H1 (cell line): ENCODE results near the gene PBX1. TPM values are rescaled to one million over a fixed set of nuclear protein-coding genes. Genes with fewer than 3 reads are reported as not detected.

Experiments
- CTCF ChIA-PET: fragments of 300-600 bp; sonication (Branson Sonifier 250); formaldehyde crosslinking; loops from one replicate; lab custom pipeline; 2021; ENCODE audit not compliant: partially characterized antibody; lab: Charles Lee
- POLR2A ChIA-PET: fragments of 300-600 bp; sonication (Branson Sonifier 250); formaldehyde crosslinking; loops from one replicate; lab custom pipeline; 2021; ENCODE audit warnings: inconsistent platforms; ENCODE audit not compliant: partially characterized antibody; lab: Charles Lee
- DNase-seq, 2 experiments: peaks; one replicate each; pipeline versions ENCODE4 v3.0.0 to v3.0.0-alpha.2; 2010 to 2022; ENCODE audit warnings: low spot score in 2 of 2, low read depth in 1 of 2, mixed read lengths in 1 of 2
- FAIRE-seq: peaks from 2 replicates; lab custom pipeline; 2011; peaks lifted over from hg19 to GRCh38; lab: Jason Lieb, UNC
- H2AFZ ChIP-seq: 2 replicates; pipeline ENCODE4 v1.8.1; 2012; ENCODE audit warnings: low read length, inconsistent platforms
- H2AK5ac ChIP-seq: 2 replicates; pipeline ENCODE4 v1.6.1; 2013; ENCODE audit warnings: low read depth, low read length
- H2BK120ac ChIP-seq: replicated peaks from 2 replicates; pipeline ENCODE3; 2013; ENCODE audit warnings: low read depth, low read length, inconsistent platforms
- H2BK12ac ChIP-seq: 2 replicates; pipeline ENCODE4 v1.6.1; 2013; ENCODE audit warnings: low read depth, low read length
- H2BK15ac ChIP-seq: 2 replicates; pipeline ENCODE4 v1.6.1; 2013; ENCODE audit warnings: low read length
- H2BK20ac ChIP-seq: 2 replicates; pipeline ENCODE4 v1.6.1; 2013; ENCODE audit warnings: low read length
- H2BK5ac ChIP-seq: 2 replicates; pipeline ENCODE4 v1.6.1; 2013; ENCODE audit warnings: low read depth, low read length
- H3K14ac ChIP-seq: 2 replicates; pipeline ENCODE4 v1.6.1; 2013; ENCODE audit warnings: inconsistent platforms; ENCODE audit not compliant: insufficient read length
- H3K18ac ChIP-seq: 2 replicates; pipeline ENCODE4 v1.6.1; 2013; ENCODE audit warnings: low read length; ENCODE audit errors: extremely low read depth
- H3K23ac ChIP-seq: 2 replicates; pipeline ENCODE4 v1.6.1; 2013; ENCODE audit warnings: inconsistent platforms; ENCODE audit not compliant: insufficient read length
- H3K23me2 ChIP-seq: 2 replicates; pipeline ENCODE4 v1.6.1; 2013; ENCODE audit warnings: low read depth, low read length
- H3K27ac ChIP-seq: 2 replicates; pipeline ENCODE4 v1.6.1; 2011; ENCODE audit warnings: low read depth, low read length, inconsistent platforms
- H3K27me3 ChIP-seq, 4 experiments: replicated peaks in 1 of 4; 1 replicate in 1 of 4; 2 replicates in 3 of 4; pipeline versions ENCODE4 v1.6.1 to v1.8.1; 2011 to 2013; ENCODE audit warnings: low read length in 3 of 4, mild to moderate bottlenecking in 3 of 4, inconsistent platforms in 2 of 4, mixed read lengths in 2 of 4, moderate library complexity in 1 of 4; ENCODE audit not compliant: control insufficient read depth in 3 of 4, insufficient read depth in 3 of 4; ENCODE audit errors: extremely low read depth in 1 of 4
- H3K36me3 ChIP-seq, 4 experiments: 2 replicates each; pipeline versions ENCODE4 v1.6.1 to v1.8.1; 2011 to 2013; ENCODE audit warnings: mild to moderate bottlenecking in 4 of 4, low read length in 3 of 4, moderate library complexity in 2 of 4, control low read depth in 1 of 4, inconsistent platforms in 1 of 4; ENCODE audit not compliant: insufficient read depth in 4 of 4, control insufficient read depth in 2 of 4
- H3K4ac ChIP-seq: replicated peaks from 2 replicates; pipeline ENCODE3; 2013; ENCODE audit warnings: low read length, low read depth, mixed read lengths, inconsistent platforms; ENCODE audit not compliant: insufficient read length
- H3K4me1 ChIP-seq, 4 experiments: replicated peaks in 1 of 4; 1 replicate in 1 of 4; 2 replicates in 3 of 4; pipeline versions ENCODE4 v1.6.1 to v1.8.1; 2011 to 2013; ENCODE audit warnings: low read length in 3 of 4, inconsistent platforms in 2 of 4, mixed read lengths in 1 of 4; ENCODE audit not compliant: insufficient read depth in 4 of 4, control insufficient read depth in 3 of 4
- H3K4me2 ChIP-seq, 2 experiments: 2 replicates each; pipeline versions ENCODE4 v1.6.1 to v1.8.1; 2011 to 2013; ENCODE audit warnings: low read depth in 2 of 2, low read length in 2 of 2, control low read depth in 1 of 2, inconsistent platforms in 1 of 2, mild to moderate bottlenecking in 1 of 2; ENCODE audit not compliant: insufficient read depth in 1 of 2
- H3K4me3 ChIP-seq, 4 experiments: fragments of 200-600, 300-600 bp in 1 of 4; sonication (generic), shearing (Covaris generic), sonication (Bioruptor Twin) in 1 of 4; 2 replicates each; pipeline versions ENCODE4 v1.5.1 to v1.8.1; 2011 to 2016; ENCODE audit warnings: low read length in 4 of 4, low read depth in 3 of 4, control low read depth in 2 of 4, inconsistent platforms in 2 of 4, mild to moderate bottlenecking in 2 of 4, mixed read lengths in 1 of 4, moderate library complexity in 1 of 4; ENCODE audit not compliant: insufficient read depth in 2 of 4; ENCODE audit errors: extremely low read depth in 1 of 4
- H3K56ac ChIP-seq: replicated peaks from 2 replicates; pipeline ENCODE3; 2013; ENCODE audit warnings: low read depth, mild to moderate bottlenecking, mixed read lengths, low read length, inconsistent platforms; ENCODE audit not compliant: insufficient read length
- H3K79me1 ChIP-seq: 2 replicates; pipeline ENCODE4 v1.6.1; 2013; ENCODE audit warnings: low read depth, low read length, control low read depth
- H3K79me2 ChIP-seq, 2 experiments: 2 replicates each; pipeline versions ENCODE4 v1.6.1 to v1.8.1; 2012 to 2013; ENCODE audit warnings: low read length in 2 of 2, mild to moderate bottlenecking in 2 of 2, inconsistent platforms in 1 of 2; ENCODE audit not compliant: insufficient read depth in 2 of 2, control insufficient read depth in 1 of 2
- H3K9ac ChIP-seq, 4 experiments: replicated peaks in 1 of 4; 1 replicate in 1 of 4; 2 replicates in 3 of 4; pipeline versions ENCODE4 v1.6.1 to v1.8.1; 2011 to 2013; ENCODE audit warnings: low read depth in 3 of 4, low read length in 3 of 4, control low read depth in 2 of 4, mild to moderate bottlenecking in 2 of 4, moderate library complexity in 2 of 4, inconsistent platforms in 1 of 4; ENCODE audit errors: extremely low read depth in 1 of 4
- H3K9me3 ChIP-seq, 2 experiments: 2 replicates each; pipeline versions ENCODE4 v1.6.1 to v1.8.1; 2012 to 2013; ENCODE audit warnings: mild to moderate bottlenecking in 2 of 2, moderate library complexity in 2 of 2, control low read depth in 1 of 2, inconsistent platforms in 1 of 2, low read depth in 1 of 2, low read length in 1 of 2, mixed read lengths in 1 of 2; ENCODE audit not compliant: insufficient read depth in 2 of 2
- H4K20me1 ChIP-seq, 2 experiments: replicated peaks in 1 of 2; 2 replicates each; pipeline versions ENCODE3 to v1.8.1; 2011 to 2013; ENCODE audit warnings: inconsistent platforms in 2 of 2, low read length in 2 of 2, mild to moderate bottlenecking in 1 of 2; ENCODE audit not compliant: insufficient read depth in 2 of 2, control insufficient read depth in 1 of 2
- H4K5ac ChIP-seq: 2 replicates; pipeline ENCODE4 v1.6.1; 2013; ENCODE audit warnings: low read length, low read depth, mixed read lengths, inconsistent platforms; ENCODE audit not compliant: insufficient read length
- H4K8ac ChIP-seq: 2 replicates; pipeline ENCODE4 v1.8.0; 2013; ENCODE audit warnings: mild to moderate bottlenecking, moderate library complexity, low read length, inconsistent platforms; ENCODE audit not compliant: insufficient read depth; ENCODE audit errors: extremely low read depth
- H4K91ac ChIP-seq: replicated peaks from 2 replicates; pipeline ENCODE3; 2013; ENCODE audit warnings: low read length, mixed read lengths, inconsistent platforms; ENCODE audit not compliant: insufficient read length
- TAF1 ChIP-seq: IDR thresholded peaks from 2 replicates; pipeline ENCODE4 v1.6.1; 2011; ENCODE audit warnings: mild to moderate bottlenecking, low read depth, low read length
- TCF12 ChIP-seq: IDR thresholded peaks from 2 replicates; pipeline ENCODE4 v1.6.1; 2011; ENCODE audit warnings: low read depth, mild to moderate bottlenecking, low read length
- WGBS, 2 experiments: shearing (Covaris generic) in 1 of 2; methylation state at CpG; one replicate each; pipeline versions ENCODE4 v1.1.6 to v1.1.7; 2013 to 2015; ENCODE audit warnings: low lambda C conversion rate in 2 of 2, mixed read lengths in 2 of 2, inconsistent platforms in 1 of 2, low coverage in 1 of 2, missing lambda C conversion rate in 1 of 2; ENCODE audit not compliant: insufficient replicate concordance in 2 of 2, insufficient coverage in 1 of 2, insufficient read length in 1 of 2; ENCODE audit errors: extremely low coverage in 1 of 2, missing lambda C conversion rate in 1 of 2; 5-methylcytosine and 5-hydroxymethylcytosine counted together
- polyA plus RNA-seq, 7 experiments: library from polyadenylated mRNA; depleted of rRNA in 3 of 7; stranded (reverse) in 5 of 7; unstranded in 2 of 7; fragments of >200 nt in 5 of 7; fragments of 200-250 nt in 2 of 7; gene quantifications; 1 replicate in 5 of 7; 2 replicates in 1 of 7; 4 replicates in 1 of 7; pipeline versions ENCODE4 v1.2.1 to v1.2.3, GENCODE V29; 2011 to 2013; ENCODE audit warnings: missing spikeins in 2 of 7, mixed read lengths in 2 of 7
- total RNA-seq: library from RNA; stranded (reverse); fragmentation: NEBNext Ultra II Directional; extraction: Animal tissue kit (Norgen Biotek cat#: 25700); gene quantifications from 2 replicates; pipeline ENCODE4 v1.2.1, GENCODE V29; 2021

Gene PBX1
- total and polyA plus RNA-seq, 2 of the 8 experiments (the other 6 are each of a cell fraction or from before 2014, with no cell fraction given), result 87.4 to 124 TPM

- H3K9me3 ChIP-seq, result no peaks in the 10 kb centered on the region
- H4K91ac ChIP-seq, result no peak overlapping the region
- no peak overlapping the region for H3K23ac ChIP-seq
- no peaks in the 10 kb centered on the region for H3K27me3 ChIP-seq
- H3K56ac ChIP-seq, result no peak overlapping the region
- ChIA-PET CTCF (interaction anchor here (0.9 to 1.3 kb wide), 4 partner anchors 9 to 205 kb away, joined by 3 read pairs; no protein-coding TSS in a partner anchor), POLR2A (interaction anchor here (1.1 kb wide), 1 partner anchor 16 kb away, joined by 4 read pairs; no protein-coding TSS in a partner anchor)
- H2AK5ac ChIP-seq, result no peak overlapping the region
- H3K79me1 ChIP-seq, result peaks cover 3% of the 10 kb centered on the region; the same call in 1 of the 2 replicates
- 96% methylated on average over 9 of the region's 9 CpGs; no CpG with 5 or more reads in 1 of the 2 experiments for WGBS, 2 experiments
- TF ChIP-seq TCF12 (no peak), TAF1 (no peak)
- DNase-seq (no peak), FAIRE-seq (no peak)
- peak overlapping the region; percentile 26 for H4K8ac ChIP-seq
- no peaks in the 10 kb centered on the region for H3K79me2 ChIP-seq
- no peak overlapping the region for H2BK120ac ChIP-seq
- H3K14ac ChIP-seq, result no peak overlapping the region
- no peak overlapping the region for H2BK20ac ChIP-seq
- no peak overlapping the region for H4K5ac ChIP-seq
- peaks cover 2 to 56% (median 31%) of the 10 kb centered on the region in 4 experiments; a peak in 6 of 8 replicates for H3K36me3 ChIP-seq
- no peak overlapping the region for H3K4me3 ChIP-seq
- H3K4me1 ChIP-seq, result no peaks in the 10 kb centered on the region; a peak in 1 of 7 replicates
- no peak overlapping the region for H3K18ac ChIP-seq
- no peak overlapping the region for H3K4me2 ChIP-seq
- H2BK12ac ChIP-seq, result no peak overlapping the region
- H4K20me1 ChIP-seq, result peaks cover 0 to 6% of the 10 kb centered on the region in 2 experiments
- no peak overlapping the region for H2BK15ac ChIP-seq
- no peak overlapping the region for H3K9ac ChIP-seq
- no peaks in the 10 kb centered on the region for H3K23me2 ChIP-seq
- no peak overlapping the region for H2AFZ ChIP-seq
- no peak overlapping the region for H2BK5ac ChIP-seq
- no peak overlapping the region for H3K27ac ChIP-seq
- no peak overlapping the region for H3K4ac ChIP-seq
These were observed 262.7 kb downstream of the PBX1 start for GRCh38 chr1:164821648-164822047.
